Loucy (cell line): ENCODE results near the gene AHCY.
"Not testable (repeated sequence)": the region's sequence is repeated elsewhere in the genome, so short reads cannot be mapped to it uniquely, and the experiment has no call there.

Experiments used
- H2AFZ ChIP-seq: fragments of 200-600 bp; sonication (generic); 2 replicates; pipeline ENCODE4 v1.6.0; 2016; ENCODE audit warnings: antibody characterized with exemption, mild to moderate bottlenecking, low read length, moderate library complexity
- H3F3A ChIP-seq: fragments of 200-600 bp; 2 replicates; pipeline ENCODE4 v1.6.0; 2016; ENCODE audit warnings: antibody characterized with exemption, low read depth, mild to moderate bottlenecking
- H3K27me3 ChIP-seq: fragments of 200-600 bp; sonication (generic); 2 replicates; pipeline ENCODE4 v1.6.1; 2014; ENCODE audit warnings: low read length, mild to moderate bottlenecking; ENCODE audit not compliant: insufficient read depth, poor library complexity, severe bottlenecking
- H3K36me3 ChIP-seq: fragments of 200-600 bp; sonication (generic); 2 replicates; pipeline ENCODE4 v1.6.1; 2016; ENCODE audit warnings: low read length; ENCODE audit not compliant: insufficient read depth
- H3K4me1 ChIP-seq: fragments of 200-600 bp; sonication (generic); 2 replicates; pipeline ENCODE4 v1.5.1; 2014; ENCODE audit warnings: low read length, mild to moderate bottlenecking; ENCODE audit not compliant: insufficient read depth, poor library complexity, severe bottlenecking
- H3K4me2 ChIP-seq: fragments of 200-600 bp; sonication (generic); 2 replicates; pipeline ENCODE4 v1.6.0; 2014; ENCODE audit warnings: antibody characterized with exemption, low read length, low read depth, mild to moderate bottlenecking; ENCODE audit not compliant: poor library complexity, severe bottlenecking
- H3K4me3 ChIP-seq: fragments of 200-600 bp; sonication (generic); 2 replicates; pipeline ENCODE4 v1.5.1; 2014; ENCODE audit warnings: low read length, mild to moderate bottlenecking, mixed read lengths; ENCODE audit not compliant: poor library complexity, severe bottlenecking
- H3K79me2 ChIP-seq: fragments of 200-600 bp; sonication (generic); 2 replicates; pipeline ENCODE4 v1.6.1; 2014; ENCODE audit warnings: low read length; ENCODE audit not compliant: insufficient read depth
- H3K9ac ChIP-seq: fragments of 200-600 bp; sonication (generic); 2 replicates; pipeline ENCODE4 v1.6.0; 2014; ENCODE audit warnings: mild to moderate bottlenecking, low read depth, low read length, moderate library complexity; ENCODE audit not compliant: poor library complexity, severe bottlenecking
- H3K9me2 ChIP-seq: fragments of 200-600 bp; sonication (generic); replicated peaks from 2 replicates; pipeline ENCODE4 v1.6.1; 2016; ENCODE audit warnings: low read depth, low read length, mixed read lengths
- H3K9me3 ChIP-seq: fragments of 200-600 bp; sonication (generic); 2 replicates; pipeline ENCODE4 v1.6.1; 2014; ENCODE audit warnings: mild to moderate bottlenecking, antibody characterized with exemption, low read length, low read depth; ENCODE audit not compliant: insufficient read depth
- H4K20me1 ChIP-seq: fragments of 200-600 bp; sonication (generic); 2 replicates; pipeline ENCODE4 v1.6.0; 2014; ENCODE audit warnings: antibody characterized with exemption, low read length, mild to moderate bottlenecking; ENCODE audit not compliant: insufficient read depth, poor library complexity, severe bottlenecking
- EZH2phosphoT487 ChIP-seq: fragments of 200-600 bp; IDR thresholded peaks from 2 replicates; pipeline ENCODE4 v1.6.1; 2018; ENCODE audit warnings: antibody characterized with exemption, mild to moderate bottlenecking, moderate library complexity, borderline replicate concordance
- TF ChIP-seq, protein P1 (sequence below): fragments of 200-600 bp; sonication (generic); conservative IDR thresholded peaks from 2 replicates; pipeline ENCODE4 v1.5.1; 2014; ENCODE audit warnings: mild to moderate bottlenecking, antibody characterized with exemption, low read length

Gene AHCY

DNA sequence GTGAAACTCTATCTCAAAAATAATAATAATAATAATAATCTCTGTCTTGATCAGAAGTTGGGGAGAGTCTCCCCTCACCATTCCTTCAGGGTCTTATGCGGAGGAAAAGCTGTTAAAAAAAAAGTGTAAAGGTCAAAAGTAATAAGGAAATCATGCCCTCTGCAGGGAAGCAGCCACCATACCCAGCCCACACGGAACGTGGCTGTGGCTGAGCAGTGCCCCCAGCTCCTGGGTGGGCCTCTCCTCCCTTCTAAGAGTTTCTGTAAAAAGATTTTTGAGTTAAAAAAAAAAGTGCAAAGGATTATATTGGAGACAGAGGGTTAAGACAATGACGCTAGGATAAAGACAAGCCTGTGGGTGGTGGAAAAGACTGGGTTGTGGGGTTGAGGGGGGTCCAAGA, 30.6 kb upstream of the AHCY start:
- Histone ChIP-seq H3K27me3 (no peaks in the 10 kb centered on the region), H2AFZ (no peak overlapping the region), H3F3A (no peaks in the 10 kb centered on the region), H3K4me3 (no peak overlapping the region), H3K9me2 (no peaks in the 10 kb centered on the region), H3K4me2 (no peak overlapping the region), H3K36me3 (no peaks in the 10 kb centered on the region), H3K9me3 (no peaks in the 10 kb centered on the region), H3K9ac (no peak overlapping the region), H3K4me1 (peaks cover 4% of the 10 kb centered on the region), H3K79me2 (no peaks in the 10 kb centered on the region), H4K20me1 (no peaks in the 10 kb centered on the region)
- TF ChIP-seq EZH2phosphoT487: no peak
- TF ChIP-seq, protein P1, sequence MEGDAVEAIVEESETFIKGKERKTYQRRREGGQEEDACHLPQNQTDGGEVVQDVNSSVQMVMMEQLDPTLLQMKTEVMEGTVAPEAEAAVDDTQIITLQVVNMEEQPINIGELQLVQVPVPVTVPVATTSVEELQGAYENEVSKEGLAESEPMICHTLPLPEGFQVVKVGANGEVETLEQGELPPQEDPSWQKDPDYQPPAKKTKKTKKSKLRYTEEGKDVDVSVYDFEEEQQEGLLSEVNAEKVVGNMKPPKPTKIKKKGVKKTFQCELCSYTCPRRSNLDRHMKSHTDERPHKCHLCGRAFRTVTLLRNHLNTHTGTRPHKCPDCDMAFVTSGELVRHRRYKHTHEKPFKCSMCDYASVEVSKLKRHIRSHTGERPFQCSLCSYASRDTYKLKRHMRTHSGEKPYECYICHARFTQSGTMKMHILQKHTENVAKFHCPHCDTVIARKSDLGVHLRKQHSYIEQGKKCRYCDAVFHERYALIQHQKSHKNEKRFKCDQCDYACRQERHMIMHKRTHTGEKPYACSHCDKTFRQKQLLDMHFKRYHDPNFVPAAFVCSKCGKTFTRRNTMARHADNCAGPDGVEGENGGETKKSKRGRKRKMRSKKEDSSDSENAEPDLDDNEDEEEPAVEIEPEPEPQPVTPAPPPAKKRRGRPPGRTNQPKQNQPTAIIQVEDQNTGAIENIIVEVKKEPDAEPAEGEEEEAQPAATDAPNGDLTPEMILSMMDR: no peak

DNA sequence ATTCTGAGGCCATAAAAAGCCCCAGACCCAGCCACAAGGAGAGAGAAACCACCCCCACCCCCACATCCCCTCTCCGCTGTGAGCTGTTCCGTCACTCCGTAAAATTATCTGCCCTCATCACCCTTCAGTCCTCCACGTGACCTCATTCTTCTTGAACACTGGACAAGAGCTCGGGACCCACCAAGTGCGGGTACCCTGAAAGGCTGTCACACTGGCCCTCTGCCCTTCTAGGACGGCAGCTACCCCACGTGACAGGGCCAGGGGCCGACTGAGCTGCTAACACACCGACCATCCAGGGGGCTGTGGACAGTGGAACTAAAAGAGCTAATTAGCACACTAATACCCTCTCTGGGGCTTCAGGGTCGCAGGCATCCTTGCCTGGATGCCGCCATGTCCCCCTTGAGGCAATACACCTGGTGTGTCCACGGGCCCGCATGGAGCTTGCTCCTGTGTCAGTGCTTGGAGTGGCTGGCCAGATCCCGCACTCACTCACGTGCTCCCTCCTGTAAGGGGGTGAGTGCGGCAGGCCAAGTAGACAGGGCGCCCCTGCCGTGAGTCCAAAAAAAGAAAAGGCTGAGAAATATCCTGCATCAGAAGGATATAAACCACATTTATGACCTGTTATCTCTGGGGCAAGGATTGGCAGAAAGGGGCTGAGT, 29.2 kb upstream of the AHCY start:
- Histone ChIP-seq H3K9me2 (no peaks in the 10 kb centered on the region), H3K9me3 (no peaks in the 10 kb centered on the region), H3K79me2 (no peaks in the 10 kb centered on the region), H3K9ac (no peak overlapping the region), H3K4me1 (peaks cover 4% of the 10 kb centered on the region), H3K36me3 (no peaks in the 10 kb centered on the region), H4K20me1 (no peaks in the 10 kb centered on the region), H3K4me3 (no peak overlapping the region), H3K4me2 (no peak overlapping the region), H3K27me3 (no peaks in the 10 kb centered on the region), H3F3A (no peaks in the 10 kb centered on the region), H2AFZ (no peak overlapping the region)
- TF ChIP-seq, protein P1: no peak
- no peak for TF ChIP-seq EZH2phosphoT487

DNA sequence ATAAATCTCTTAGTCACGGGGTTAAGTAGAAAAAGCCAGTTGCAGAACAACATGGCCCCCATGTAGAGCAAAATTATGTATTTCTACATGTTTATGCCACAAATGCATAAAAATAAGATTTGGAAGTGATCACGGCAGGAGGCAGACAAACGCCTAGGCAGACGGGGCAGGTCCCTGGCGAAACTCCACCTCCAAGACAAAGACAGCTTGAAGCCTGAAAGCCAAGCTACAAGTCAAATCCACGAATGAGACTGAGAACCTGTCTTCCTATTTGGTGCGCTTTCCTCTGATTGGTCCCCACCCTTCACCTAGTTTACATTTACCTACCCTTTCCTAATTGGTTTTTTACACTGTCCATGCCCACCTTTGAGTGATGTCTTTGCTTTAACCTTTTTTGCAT, 28.7 kb upstream of the AHCY start:
- no peaks in the 10 kb centered on the region for H3K9me3 ChIP-seq
- H3K4me2 ChIP-seq: no peak overlapping the region
- no peak overlapping the region for H3K4me3 ChIP-seq
- no peak overlapping the region for H3K9ac ChIP-seq
- H3K36me3 ChIP-seq: no peaks in the 10 kb centered on the region
- no peaks in the 10 kb centered on the region for H3K79me2 ChIP-seq
- H3F3A ChIP-seq: no peaks in the 10 kb centered on the region
- no peaks in the 10 kb centered on the region for H3K9me2 ChIP-seq
- no peak overlapping the region for H2AFZ ChIP-seq
- peaks cover 8% of the 10 kb centered on the region for H3K4me1 ChIP-seq
- no peaks in the 10 kb centered on the region for H4K20me1 ChIP-seq
- H3K27me3 ChIP-seq: no peaks in the 10 kb centered on the region
- TF ChIP-seq EZH2phosphoT487: no peak
- TF ChIP-seq, protein P1: no peak

DNA sequence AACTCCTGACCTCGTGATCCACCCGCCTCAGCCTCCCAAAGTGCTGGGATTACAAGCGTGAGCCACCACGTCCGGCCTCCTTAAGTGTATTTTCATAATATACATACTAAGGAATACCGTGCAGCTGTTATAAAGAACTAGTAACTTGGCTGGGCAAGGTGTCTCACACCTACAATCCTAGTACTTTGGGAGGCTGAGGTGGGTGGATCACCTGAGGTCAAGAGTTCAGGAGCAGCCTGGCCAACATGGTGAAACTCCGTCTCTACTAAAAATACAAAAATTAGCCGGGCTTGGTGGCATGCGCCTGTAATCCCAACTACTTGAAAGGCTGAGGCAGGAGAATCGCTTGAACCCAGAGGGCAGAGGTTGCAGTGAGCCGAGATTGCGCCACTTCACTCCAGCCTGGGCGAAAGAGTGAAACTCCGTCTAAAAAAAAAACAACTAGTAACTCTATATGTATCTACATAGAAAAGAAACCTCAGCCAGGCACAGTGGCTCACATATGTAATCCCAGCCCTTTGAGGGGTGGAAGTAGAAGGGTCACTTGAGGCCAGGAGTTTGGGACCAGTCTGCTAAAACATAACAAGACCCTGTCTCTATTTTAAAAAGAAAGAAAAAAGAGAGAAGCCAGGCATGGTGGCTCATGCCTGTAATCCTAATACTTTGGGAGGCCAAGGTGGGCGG, 27.8 kb upstream of the AHCY start:
- H3K9me3 ChIP-seq, H3K79me2 ChIP-seq, H3K9me2 ChIP-seq, H3F3A ChIP-seq, H4K20me1 ChIP-seq, H3K36me3 ChIP-seq, H3K9ac ChIP-seq, H2AFZ ChIP-seq, H3K4me2 ChIP-seq, H3K4me3 ChIP-seq, H3K27me3 ChIP-seq, H3K4me1 ChIP-seq: not testable (repeated sequence)
